HG03196 (cell line): ENCODE data around the gene MRPL9.

Experiments
- ATAC-seq: cut with Tn5 transposase; IDR thresholded peaks from one replicate; pipeline ENCODE4 v1.9.1; 2021; ENCODE audit not compliant: unreplicated experiment

The MRPL9 gene

DNA sequence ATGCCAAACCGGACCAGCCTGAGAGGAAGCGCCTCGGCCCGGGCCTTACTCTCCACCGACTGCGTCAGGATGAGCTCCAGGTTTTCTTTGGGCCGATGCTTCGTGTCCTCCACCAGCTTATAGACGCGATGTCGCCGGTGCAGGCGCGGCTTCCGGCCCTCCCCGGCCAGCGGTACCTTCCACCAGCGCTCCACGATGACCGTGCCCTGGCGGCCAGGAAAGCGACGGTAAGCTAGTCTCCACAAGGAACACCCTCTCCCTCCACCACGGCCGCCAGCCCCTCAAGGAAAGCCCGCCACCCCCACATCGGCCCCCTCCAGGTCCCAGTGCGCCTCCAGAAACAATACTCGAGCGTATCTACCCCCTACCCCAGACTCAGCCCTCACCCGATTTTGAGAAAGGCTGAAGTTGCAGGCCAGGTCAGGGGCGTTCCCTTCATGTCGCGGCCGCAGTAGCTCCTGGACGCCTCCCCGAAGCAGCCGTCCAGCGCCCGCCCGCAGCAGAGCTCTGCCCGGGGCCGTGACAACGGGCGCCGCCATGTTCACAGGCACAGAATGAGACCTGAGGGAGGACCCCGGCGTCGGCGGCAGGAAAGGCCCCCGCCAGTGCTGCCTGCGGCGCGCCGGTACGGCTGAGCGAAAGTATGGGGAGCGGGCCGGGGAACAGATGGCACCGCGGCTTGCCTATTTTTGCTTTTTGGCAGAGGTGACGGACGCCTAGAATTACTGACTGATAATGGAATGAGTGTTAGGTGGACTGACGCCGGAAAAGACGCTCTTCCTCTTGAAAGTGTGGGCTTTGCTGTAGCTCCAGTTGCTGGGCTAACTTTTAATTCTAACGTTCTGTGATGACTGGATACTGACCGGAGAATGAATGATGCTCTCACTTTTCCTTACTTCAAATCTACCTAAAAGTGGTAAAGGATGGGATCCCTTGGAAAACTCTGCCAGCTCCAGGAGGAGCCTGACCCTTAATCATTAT is at the start of gene MRPL9:
MRPL9 (minus strand) TSS at position 556 of the 981 bp plus-strand sequence; CDS start at position 539, 17 bp downstream.
- ATAC-seq: peak; percentile 95

DNA sequence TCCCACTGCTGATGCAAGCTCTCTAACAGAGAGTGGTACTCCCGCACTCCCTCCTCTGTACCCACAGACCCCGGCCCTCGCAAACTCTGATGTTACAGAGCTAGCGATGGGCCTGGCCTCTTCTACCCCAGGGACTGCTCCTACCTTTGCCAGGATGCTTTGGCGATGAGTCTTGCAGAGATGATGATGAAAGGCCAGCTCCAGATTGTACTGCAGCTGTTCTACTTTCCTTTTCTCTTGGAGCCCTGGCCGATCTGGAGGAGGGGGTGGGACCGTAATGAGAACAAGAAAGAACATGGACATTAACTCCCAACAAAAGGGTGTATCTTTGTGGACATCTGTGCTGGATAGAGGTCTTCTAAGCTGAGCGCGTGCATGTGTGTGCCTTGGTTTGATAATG is 47.9 kb upstream of the MRPL9 start:
- ATAC-seq: no peak

DNA sequence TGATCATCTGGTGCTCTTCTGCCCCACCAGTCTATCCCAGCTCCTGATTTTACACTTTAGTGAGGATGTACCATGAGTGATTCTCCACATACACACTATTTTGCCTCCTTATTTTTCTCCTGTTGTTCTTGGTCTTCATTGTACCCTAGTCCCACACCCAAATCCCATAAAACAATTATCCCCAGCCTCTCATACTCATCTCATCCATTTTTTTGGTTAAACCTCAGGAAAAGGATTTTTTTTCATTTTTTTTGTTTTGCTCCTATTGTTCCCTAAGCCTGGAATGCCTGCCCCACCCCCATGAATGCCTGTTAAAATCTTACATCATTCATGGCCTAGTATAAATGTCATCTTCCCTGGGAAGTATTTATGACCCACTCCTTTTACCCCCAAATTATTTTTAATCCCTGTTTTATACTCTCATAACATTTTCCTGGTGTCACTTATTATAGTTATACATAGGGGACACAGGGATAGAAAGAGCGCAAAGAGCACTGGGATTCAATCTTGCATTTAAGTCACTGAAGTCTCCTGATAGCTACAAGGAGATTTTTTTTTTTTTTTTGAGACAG is 46.8 kb upstream of the MRPL9 start:
- ATAC-seq: no peak

DNA sequence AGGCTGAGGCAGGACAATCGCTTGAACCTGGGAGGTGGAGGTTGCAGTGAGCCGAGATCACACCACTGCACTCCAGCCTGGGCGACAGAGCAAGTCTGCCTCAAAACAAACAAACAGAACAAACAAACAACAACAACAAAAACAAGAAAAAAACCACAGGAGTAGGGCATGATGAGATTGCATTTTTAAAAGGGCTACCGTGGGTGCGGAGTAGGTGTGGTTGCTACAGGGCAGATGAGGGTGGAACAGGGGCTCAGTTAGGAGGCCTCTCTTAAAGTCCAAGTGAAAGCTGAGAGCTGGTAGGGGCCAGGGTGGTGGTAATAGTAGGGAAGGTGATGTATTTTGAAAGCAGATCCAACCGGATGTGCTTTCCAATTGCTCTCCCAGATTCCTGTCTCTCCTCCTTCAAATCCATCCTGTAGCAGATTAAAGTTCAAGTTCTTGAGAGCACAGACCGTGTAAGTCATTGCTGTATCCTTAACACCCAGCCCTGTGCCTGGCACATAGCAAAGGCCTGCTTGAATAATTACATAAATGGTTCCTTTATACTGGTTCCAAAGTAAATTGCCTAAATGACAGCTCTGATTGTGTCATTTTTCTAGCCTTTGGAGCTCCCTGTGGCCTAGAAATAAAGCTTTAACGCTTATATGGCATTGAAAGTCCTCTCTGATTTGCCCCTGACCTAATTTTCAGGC is 46.1 kb upstream of the MRPL9 start:
- ATAC-seq: no peak

DNA sequence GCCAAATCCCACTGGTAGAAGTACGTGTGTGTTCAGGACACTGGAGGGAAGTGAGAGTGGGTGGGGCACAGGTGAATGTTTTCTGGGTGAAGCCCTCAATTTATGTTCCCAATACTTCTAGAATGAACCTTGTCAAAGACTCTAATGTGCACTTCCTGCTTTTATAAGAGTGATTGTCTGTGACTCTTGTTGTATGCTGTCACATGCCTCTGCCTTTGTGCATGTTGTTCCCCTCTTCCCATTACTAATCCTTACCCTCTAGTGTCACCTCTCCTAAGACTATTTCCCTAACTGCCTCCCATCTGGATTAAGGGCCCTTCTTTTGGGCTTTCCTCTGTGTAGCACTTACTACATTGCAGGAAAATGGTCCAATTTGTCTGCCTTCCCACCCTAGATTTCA is 44.5 kb upstream of the MRPL9 start:
- ATAC-seq: no peak

DNA sequence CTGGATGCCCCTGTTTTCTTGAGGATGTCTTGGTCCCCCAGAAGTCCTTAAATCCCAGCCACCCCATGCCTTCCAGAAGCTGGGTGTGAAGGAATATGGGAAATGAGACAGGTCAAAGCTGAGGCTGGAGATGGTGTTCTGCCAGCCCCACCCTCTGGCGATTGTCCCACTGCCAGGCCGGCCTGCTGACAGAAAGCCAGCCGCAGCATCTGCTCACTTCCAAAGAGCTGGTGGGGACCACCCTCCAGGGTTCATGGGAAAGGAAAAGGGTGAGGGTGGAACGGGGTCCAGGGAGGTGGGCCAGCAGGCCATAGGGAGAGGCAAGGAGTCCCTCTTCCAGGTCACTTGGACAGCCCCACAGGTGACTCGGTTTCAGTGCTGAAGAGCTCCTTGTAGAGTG is 43.8 kb upstream of the MRPL9 start:
- no peak for ATAC-seq

DNA sequence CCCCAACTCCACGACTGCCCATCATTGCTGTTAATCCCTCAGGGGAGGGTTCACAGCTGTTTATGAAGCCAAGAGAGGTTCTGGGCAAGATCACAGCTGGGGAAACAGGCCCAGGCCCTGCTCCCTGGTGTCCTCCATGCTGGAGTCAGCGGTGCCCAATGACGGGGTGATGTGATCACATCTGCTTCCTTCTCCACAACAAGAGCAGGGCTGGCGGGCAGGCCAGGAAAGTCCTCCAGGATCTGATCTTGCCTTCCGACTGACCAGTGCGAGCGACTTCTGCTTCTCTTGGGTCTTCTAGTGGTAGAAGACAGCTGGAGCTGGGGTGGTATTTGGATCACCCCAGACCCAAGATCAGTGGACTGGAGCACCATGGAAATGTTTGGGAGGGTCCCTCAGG is 42.9 kb upstream of the MRPL9 start:
- no peak for ATAC-seq

DNA sequence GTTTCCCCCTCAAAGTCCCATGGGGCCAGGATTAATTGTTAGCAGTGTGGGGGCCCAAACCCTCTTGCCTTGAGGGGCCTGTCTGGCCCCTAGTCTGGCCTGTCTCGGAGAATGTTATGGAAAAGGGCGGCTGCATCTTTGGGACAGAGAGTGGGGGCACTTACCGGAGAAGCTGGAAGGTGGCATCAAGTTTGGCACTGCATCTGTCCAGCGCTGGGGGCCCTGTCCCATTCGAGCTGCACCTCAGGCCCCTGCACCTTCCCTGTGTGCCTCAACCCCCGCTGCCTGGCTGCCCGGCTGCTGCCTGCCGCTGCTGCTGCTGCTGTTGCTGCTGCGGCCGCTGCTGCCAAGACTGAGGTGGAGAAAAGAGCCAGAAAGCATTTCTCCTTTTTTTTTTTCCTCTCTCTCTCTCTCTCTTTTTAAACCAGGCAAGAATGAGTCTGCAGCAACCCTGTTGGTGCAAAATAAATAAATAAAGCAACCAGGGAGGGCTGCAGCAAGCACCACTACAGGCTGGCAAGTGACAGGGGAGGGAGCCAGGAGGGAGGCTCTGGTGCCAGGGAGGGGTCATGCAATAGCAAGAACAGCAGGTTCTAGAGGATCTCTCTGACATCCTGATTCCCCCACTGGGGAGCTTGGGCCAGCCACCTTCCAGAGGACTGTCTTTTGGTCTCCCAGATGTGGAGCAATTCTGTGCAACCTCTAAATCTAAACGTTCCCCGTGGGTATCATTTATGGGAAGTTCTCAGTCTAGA is 41.9 kb upstream of the MRPL9 start, which contains the start of gene LINGO4:
LINGO4 (minus strand) TSS at position 354 of the 755 bp plus-strand sequence. CDS start 2,715 bp downstream, outside the sequence.
- no peak for ATAC-seq

DNA sequence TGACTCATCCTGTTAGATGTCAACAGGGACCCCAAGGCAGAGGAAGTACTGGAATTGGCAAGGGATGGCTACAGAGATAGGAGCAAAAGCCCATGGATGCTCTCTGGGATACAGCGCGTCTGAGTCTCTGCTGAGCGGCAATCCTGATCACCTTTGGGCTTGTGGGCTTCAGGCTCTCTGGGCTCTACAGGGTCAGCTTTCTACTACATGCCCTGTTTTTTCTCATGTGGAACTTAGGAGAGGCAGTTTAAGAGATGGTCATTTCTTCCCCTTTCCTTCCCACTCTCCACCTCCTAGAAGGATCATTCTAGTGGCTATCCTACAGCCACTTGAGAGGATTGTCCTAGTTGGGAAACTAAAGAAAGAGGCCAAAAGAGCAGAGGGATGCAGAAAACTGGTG is 40.6 kb upstream of the MRPL9 start:
- ATAC-seq: no peak

DNA sequence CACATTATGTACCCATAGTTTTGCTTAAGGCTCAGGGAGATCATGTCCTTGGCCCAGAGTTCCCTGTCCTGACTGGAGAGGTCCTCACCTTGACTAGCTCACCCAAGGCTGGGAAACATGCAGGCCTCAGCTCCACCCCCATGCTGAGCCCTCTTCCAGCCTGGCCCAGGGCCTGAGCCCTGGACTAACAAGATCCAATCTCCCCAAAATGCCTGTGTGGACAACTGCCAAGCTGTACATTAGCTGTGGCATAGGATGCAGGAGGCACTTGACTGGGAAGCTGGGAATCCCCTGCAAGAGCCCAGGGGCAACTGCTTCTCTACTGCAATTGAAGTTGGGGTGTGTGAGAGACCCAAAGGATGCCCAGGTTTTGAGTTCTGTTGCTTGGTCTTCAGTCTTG is 39.9 kb upstream of the MRPL9 start:
- ATAC-seq: no peak

DNA sequence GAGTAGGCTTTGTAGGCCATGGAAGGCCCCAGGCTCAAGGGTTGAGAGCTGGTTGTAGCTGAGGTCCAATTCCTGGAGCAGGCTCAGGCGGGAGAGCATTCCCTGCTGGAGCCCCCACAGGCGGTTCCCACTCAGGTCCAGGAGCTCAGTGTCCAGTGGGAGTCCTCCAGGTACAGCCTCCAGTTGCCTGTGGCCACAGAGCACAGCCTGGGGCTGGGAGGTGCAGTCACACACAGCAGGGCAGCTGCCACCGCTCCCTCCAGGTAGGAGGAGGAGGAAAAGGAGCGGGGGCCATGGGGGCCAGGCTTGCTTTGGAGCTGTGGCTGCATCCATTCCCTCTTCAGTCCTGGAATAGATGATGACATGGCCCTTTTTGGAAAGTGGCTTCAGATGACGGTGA is 39.1 kb upstream of the MRPL9 start:
- no peak for ATAC-seq

DNA sequence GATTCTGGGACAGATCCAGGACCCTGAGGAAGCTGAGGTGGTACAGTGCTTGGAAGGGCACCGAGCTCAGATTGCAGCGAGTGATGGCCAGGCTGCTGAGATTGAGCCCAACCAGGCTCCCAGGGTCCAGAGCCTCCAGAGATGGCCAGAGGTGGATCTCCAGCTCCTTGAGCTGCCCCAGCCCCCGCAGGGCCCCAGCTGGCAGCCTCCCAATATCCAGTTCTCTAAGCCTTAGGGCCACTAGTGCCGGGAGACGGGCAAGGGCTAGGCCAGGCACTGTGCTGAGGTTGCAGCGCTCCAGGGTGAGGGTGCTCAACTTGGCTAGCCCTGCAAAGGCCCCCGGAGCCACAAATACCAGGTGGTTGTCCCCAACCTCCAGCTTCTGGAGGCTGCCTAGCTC is 38.5 kb upstream of the MRPL9 start:
- ATAC-seq: no peak

DNA sequence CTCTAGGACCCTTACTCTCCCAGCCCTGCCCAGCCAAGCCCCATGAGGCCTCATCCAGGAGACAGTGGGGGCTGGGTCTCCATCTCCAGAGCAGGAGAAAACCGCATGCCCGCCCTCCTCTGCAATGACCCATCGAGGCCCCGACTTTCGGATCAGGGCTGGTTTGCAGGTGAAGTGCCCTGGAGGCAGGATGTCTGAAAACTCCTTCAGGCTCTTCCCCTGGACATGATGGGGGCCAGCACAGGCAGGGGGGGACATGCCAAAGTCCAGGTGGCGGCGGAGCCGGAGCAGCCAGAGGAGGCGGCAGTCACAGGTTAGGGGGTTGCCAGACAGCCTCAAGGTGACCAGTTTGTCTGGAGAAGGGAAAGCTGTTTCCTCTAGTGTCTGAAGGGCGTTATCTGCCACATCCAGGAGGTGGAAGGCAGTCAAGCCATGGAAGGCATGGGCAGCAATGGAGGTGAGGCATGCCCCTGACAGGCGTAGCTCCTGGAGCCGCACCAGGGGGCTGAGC is 38.1 kb upstream of the MRPL9 start:
- no peak for ATAC-seq

DNA sequence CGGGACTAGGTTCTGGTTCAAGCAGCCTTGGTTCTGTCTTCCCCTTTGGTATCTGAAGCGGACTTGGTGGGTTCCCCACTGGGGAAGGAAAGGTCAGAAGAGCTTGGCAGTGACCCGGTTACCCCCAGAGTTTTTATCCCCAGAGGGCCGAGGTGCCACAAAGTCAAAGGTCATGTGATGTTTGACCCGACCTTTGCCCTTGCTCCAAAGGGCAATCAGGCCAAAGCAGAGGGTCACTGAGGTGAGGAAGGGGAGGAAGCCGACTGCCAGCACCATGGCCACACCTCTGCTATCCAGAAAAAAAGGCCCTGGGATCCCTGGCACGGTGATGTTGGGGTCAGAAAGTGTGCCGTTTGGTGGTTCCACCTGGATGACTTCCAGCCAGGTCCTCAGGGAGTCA is 37.5 kb upstream of the MRPL9 start:
- ATAC-seq: no peak

DNA sequence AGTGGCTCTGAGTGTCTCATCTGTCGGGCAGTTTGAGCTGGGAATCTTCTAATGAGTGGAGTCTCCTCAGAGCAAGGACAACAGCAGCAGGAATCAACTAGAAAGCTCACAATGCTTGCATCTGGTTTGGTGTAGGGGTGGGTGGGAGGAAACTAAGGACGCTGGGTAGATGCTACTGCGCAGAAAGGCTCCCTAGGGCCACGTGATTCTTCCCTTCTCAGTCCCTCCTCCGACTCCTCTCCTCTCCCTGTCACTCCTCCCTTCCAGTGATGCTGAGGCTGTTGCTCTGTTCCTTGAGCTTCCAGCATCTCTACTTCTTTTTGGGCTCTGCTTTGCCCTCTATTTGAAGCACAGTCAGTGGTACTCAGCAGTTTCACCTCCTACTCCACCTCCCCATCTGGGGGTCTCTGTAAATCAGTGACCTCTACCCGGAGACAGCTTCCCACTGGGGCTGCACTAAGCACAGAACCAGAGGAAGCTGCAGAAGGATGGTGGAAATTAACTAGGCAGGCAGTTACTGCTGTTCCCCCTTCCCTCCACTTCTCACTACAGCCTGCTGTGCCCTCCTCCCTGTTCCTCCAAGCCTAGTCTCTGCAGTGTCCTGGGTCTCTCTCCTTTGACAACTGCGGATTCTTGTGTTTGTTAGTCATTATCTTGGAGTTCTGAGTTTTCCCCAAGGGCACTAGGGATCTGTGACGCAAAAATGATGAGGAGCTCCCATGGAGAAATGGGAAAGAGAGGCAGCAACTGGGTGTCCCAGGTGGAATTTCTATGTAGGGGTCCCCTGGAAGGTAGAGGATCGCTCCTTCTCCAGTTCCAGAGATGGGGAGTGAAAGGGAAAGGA is 36.1 kb upstream of the MRPL9 start:
- ATAC-seq: no peak

DNA sequence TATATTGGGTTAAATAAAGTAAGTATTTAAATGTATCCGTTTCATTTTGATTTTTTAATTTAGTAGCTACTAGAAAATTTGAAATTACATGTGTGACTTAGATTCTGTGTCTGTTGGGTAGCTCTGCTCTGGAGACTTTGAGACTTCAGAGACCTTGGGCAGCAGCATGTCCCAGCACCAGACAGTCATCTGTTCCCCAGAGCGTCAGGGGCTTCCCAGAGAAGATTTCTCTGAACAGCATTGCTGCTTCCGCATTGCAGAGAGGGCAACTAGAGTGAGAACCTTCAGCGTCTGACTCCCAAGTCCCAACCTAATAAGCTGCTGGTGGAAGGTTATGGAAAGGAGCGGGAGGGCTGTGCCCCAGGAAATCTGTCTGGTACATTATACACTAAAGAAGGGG is 35.3 kb upstream of the MRPL9 start:
- no peak for ATAC-seq

DNA sequence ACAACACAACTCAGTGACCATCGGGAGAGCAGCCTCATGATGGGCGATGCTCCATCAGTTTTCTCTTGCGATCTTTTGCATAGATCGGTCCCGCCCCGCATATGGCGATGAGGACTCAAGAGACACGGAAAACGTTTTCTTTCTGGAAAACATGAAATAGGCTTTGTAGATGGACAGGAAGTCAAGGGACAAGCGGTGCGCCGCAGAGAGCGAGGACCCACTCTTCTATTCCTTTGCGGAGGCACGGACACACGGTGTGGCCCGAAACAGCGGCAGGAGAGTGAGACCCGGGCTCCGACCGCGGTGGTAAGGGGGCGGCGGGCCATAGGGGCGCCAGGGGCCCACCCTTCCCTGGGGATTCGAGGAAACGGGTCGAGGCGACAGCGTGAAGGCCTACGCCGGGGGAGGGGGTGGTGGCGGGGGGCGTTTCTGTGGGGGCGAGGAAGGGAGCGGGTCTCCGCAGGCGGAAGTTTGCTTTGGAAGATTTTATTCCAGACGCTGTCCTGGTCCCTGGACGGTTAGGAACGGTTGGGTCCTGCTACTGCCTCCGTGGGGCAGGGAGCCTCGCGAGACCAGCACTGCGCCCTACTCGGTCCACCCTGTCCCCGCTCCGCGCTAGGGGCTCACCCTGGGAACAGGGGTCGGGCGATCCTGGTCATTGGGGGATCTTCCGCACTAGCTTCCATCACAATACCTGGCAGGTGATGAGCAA is 27.8 kb upstream of the MRPL9 start:
- ATAC-seq: no peak

DNA sequence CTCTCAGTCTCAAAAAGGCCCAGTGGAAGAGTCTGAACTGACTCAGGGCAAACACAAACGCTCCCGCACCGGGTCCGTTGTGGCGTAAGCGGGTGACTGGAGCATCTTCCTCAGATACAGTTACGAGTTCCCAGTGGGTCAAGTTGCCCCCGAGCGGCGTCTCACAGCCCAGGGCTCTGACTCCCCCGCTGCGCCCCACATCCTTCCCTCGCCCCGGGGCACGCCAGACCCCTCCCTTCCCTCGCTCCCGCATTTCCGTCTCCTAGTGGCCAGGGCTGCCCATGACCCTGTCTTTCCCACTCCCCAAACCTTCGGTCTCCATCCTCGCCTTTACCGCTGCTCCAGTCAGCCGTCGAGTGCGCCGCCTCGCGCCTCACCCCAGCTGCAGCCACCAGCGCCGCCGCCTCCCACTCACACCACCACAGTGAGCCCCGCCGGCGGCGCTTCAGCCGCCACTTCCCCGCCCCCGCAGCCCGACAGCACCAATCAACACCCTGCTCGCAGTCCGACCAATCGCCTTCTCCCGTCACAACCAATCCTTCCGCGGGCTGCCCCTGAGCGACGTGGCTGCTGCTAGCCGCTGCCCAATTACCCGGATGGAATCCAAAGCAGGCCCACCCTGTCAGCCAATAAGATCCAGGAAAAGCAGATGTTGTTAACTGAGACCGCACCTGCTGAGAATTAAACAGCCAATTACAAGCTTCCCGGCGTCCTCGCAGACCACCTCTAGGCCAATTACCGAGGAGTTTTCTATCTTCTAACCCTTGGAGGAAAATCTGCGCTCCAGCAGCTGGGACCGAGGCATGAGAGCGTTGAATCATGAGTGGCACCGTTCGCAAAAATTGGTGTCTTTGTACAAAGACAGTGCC is 27.0 kb upstream of the MRPL9 start, which contains the start of gene TDRKH:
TDRKH (minus strand) TSS at position 430 of the 869 bp plus-strand sequence. CDS start 7,478 bp downstream, outside the sequence.
- peak; percentile 96 for ATAC-seq
